Measurements from ENCODE around the gene KCMF1.
A peak's percentile ranks its signal among the peaks of the same experiment; 100 is the strongest.
"Not testable (repeated sequence)": the region's sequence is repeated elsewhere in the genome, so short reads cannot be mapped to it uniquely, and the experiment has no call there.

Gene KCMF1

DNA sequence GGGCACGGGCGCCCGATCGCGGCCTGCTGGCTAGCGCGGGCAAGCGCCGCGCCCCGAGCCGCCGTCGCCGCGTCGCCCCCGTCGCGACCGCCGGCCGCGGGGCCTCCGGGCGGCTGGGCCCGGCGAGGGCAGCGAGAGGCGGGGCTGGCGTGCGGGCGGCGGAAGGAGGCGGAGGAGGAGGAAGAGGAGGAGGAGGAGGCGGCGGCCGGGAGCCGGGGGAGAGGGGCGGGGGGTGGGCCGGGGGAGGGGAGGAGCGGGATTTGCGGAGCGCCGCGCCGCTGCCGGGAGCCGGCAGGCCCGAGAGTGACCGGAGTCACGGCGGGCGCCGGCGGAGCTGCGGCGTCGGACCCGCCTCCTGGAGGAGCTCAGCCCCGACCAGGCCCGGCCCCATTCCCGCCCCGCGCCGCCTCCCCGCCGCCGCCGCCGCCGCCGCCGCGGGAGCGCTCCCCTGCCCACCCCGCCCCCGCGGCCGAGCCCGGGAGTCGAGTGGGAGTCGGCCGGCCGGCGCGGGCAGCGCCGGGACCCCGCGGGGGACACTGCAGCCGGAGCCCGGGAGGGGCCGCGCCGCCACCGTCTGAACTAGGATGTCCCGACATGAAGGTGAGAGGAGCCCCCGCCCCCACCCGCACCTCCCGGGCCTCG is at the start of gene KCMF1:
KCMF1 (plus strand) TSS at position 294 of the 642 bp plus-strand sequence; CDS start at position 585, 291 bp downstream.
- DNase-seq (ENCODE audit: low spot score) = no peak

DNA sequence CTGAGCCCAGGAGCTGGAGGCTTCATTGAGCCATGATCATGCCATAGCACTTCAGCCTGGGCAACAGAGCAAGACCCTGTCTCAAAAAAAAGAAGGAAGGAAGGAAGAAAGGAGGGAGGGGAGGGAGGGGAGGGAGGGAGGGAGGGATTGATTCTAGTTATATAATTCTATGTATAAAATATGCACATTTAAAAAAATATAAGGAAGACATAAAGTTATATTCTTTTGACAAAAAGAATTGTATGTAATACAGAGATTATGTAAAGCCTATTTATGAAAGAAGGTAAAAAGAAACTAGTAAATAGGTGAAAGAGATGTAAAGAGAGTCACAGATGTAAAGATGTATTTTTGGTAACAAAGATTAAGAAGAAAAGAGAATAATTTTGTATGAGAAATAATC is 48.0 kb upstream of the KCMF1 start:
- no peak for DNase-seq (ENCODE audit: low spot score)

DNA sequence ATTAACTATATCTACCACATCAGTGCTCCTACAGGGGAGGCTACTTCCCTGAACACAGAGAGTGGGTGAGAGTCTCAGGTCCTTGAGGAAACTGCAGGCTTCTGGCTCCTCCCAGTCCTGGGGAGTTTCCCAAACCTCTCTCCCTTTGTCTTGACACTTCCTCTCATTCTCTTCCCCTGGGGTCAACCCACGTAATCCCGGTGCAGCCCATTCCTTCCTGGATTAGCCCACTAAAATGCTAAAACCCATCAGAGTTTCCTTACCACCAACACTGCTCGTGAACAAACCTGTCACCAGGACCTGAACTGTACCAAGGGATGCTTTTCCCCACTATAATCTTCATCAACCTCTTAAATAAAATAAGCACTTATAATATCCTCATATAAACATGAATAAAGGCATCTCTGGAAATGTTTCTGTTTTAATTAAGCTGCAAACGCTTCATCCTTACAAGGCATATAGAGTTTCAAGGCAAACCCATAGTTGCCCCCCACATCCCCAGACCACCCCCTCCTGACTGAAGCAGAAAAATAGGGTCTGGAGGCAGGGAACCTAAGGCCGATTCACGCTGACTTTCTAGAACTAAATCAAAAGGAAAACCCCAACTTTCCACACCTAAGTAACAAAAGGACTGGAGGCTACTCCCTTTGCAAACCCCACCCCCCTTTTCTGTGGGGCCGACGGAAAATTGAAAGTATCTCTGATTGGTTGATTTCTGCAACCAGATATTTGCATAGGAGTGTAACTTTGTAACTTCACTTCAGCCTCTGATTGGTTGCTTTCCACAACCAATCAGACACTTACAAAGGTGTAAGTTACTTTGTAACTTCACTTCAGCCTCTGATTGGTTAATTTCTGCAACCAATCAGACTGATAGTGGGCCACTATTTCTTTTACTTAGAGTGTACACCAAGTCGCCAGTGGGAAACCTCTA is 46.5 kb upstream of the KCMF1 start:
- no peak for DNase-seq (ENCODE audit: low spot score)

DNA sequence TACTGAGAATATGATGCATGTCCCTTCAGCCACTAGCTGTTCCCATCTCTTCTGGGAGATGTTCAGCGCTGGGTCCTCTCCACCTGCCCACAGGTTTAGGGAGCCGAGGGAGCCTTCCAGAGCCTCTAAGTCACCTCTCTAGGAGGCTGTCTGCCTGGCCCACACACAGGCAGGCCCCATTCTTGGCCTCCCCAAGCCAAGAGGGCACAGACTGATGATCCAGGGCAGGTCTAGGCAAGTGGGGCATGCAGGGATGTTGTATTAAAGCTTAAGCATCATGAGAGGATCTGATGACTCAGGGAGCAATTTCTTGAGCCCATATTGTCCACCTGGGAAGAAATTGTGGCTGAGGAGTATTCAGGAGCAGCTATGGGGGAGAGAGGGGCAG is 45.6 kb upstream of the KCMF1 start:
- DNase-seq (ENCODE audit: low spot score) = no peak

DNA sequence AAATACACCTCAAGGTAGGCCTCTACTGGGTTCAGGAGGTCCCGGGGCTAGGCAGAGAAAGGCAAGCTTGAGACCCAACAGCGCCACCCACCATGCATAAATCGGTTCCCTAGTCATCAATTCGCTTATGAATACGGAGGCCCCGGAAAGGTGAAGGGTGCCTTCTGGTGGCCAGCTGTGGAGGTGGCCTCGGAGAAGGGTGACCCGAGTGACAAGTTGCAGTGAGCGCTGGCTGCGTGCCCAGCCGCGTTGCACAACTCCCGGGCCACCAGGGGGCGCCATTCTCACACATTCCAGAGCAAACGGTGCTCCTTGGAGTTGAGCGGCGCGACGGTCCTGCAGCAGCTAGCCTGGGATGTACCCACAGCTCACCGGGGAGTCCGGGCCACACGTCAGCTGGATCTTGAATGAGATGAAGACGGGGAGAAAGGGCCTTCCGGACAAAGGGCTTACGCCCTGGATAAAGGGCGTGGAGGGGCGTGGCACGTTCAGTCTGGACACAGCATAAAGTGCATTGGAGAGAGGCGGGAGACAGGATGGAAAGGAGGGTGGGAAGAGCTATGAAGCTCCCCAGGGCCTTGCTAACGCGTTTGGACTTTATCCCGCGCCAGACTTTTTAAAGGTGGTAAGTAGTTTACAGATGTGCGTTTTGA is 45.1 kb upstream of the KCMF1 start:
- DNase-seq (ENCODE audit: low spot score) = peak; percentile 56

DNA sequence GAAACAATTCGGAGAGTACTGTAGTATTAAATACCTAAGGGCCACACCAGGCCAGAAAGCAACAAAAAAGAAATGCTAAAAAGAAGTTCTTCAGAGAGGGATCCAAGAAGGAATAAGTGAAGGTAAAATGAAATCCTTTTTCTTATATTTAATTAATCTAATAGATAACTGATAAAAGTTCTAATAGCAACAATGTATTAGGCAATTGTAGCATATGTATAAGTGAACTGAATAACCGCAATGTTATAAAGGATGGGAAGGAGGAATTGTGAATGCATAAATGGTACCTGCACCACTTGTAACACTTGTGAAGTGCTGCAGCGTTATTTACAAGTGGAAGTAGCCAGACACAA is 43.7 kb upstream of the KCMF1 start:
- no peak for DNase-seq (ENCODE audit: low spot score)

DNA sequence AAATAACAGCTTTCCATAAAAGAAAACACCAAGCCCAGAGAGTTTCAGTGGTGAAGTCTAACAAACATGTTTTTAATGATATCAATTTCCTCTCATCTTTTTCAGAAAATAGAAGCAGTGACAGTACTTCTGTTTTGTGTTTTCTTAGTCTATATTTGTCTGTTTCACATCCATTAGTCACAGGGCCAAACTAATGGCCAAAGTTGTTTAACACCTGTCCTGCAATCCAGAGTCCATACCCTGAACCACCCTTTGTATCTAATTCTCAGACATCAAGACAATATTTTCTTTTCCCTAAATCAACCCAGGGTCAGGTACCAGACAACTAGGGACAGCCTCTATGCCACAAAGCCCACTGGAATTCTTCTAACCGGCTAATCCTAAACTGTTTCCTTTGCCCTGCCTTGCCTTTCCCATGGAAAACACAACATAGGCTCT is 39.6 kb upstream of the KCMF1 start:
- DNase-seq (ENCODE audit: low spot score) = no peak

DNA sequence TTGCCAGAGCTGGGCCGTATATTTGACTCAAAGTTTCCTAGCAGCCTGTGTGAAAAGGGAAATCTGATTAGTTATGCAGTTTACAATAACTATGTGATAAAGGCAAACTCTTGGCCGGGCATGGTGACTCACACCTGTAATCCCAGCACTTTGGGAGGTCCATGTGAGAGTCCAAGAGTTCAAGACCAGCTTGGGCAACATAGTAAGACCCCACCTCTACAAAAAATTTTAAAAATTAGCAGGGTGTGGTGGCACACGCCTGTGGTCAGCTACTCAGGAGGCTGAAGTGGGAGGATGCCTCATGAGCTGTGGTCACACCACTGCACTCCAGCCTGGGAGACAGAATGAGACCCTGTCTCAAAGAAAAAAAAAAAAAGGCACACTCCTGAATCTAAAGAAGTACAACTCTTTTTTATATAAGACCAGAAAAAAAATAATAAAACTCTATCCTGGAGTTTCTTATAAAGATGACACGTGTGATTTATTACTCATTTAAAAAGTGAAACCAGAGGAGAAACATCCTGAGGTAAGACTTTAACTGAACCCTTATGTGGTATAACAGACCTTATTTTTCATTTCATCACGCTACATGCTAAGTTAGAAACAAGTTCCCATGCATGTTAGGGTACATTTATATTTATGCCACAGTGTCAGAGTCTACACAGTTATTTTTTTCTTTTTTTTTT is 32.6 kb upstream of the KCMF1 start:
- no peak for DNase-seq (ENCODE audit: low spot score)

DNA sequence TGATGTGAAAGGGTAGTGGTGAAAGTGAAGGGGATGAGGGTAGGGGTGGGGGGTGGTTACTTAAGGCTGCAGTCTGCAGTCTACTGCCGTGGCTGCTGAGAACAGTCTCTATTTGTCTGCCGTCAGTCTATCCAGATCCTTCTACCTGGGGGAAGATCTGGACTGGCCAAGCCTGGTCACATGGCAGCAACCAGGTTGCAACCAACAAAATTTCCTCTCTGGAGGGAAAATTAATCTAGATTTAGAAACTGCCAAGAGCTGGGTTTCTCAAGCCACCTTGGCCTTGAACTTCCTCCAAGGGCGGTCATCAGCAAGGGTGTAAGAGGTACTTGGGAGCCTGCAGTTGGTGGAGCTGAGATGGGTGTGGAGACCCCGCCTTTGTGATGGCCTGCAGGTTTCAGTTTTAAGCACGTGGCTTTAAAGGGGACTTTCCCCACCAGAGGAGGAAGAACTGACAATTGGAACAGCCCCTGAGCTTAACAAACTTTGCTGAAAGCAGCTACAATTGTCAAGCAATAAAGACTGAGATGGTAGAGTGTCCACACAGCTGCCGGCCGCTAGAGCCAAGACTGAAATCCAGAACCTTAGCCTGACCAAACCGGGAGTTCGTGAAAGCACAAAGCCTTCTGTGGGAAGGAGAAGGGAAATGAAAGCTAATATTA is 31.4 kb upstream of the KCMF1 start:
- DNase-seq (ENCODE audit: low spot score) = no peak

DNA sequence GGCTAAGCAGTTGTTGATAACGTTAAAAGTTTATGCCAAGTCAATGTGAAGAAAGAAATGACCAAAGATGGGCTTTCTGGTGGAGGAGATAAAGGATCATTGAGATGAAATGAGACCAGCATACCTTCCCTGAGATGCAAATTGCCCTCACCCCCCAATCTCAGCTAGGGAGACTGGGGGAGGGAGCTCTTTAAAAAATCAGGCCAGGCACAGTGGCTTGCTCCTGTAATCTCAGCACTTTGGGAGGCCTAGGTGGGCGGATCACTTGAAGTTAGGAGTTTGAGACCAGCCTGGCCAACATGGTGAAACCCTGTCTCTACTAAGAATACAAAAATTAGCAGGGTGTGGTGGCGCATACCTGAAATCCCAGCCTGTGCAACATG is 30.9 kb upstream of the KCMF1 start:
- no peak for DNase-seq (ENCODE audit: low spot score)

DNA sequence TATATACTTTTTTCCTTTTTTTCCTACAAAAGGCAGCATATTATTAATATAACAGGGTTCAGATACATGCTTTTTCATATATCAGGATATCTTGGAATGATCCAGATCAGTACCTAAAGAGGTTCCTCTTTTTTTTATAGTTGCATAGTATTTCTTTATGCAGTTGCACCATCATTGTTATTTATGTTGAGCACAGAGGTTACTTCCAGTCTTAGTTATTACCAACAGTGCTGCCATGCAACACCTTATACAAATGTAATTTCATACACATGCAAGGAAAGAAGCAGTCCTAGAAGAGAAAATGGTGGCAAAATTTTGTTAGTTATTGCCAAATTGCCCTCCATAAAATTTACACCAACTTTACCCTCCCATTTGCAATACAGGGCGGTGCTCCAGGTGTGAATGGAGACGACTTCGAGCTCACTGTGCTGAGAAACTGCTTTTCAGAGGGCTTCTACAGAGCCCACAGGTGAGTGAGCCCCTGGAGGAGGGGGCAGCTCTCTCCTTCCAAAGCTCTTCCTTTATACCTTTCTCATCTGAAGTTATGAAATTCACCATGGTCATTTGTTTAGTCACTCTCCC is 30.0 kb upstream of the KCMF1 start:
- DNase-seq (ENCODE audit: low spot score) = no peak

DNA sequence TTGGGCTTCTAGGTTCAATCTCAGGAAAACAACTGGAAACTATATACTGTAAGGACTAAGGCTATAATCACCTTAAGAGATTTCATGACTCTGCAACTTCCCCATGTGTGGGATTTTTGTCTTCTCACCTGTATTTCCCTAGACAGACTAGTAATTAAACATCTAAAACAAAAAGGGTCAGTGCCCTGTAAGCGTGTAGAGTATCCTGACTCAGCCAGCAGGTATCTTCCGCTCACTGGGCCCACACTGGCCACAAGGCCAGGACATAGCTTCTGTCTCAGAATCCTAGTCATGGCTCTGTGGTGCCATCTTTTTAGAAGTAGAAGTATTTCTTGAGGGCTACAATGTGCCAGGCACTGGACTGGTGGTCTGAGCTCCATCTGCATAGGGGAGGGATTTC is 28.8 kb upstream of the KCMF1 start:
- no peak for DNase-seq (ENCODE audit: low spot score)

DNA sequence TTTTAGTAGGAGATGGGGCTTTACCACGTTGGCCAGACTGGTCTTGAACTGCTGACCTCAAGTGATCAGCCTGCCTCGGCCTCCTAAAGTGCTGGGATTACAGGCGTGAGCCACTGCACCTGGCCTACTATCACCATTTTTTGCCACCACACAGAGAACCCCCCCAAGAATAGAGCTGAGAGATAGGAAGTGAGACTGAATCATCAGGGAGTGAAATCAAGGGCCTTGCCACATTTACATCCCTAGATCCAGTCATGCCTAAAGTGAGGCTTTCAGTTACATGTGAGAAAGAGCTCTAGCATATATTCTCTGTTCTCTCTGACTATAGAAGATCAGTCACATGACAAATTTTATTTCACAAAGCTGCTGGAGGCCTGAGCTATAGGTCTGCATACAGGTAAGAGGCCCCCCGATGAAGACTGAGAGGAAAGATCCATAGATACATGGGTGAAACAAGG is 28.0 kb upstream of the KCMF1 start:
- DNase-seq (ENCODE audit: low spot score) = no peak

DNA sequence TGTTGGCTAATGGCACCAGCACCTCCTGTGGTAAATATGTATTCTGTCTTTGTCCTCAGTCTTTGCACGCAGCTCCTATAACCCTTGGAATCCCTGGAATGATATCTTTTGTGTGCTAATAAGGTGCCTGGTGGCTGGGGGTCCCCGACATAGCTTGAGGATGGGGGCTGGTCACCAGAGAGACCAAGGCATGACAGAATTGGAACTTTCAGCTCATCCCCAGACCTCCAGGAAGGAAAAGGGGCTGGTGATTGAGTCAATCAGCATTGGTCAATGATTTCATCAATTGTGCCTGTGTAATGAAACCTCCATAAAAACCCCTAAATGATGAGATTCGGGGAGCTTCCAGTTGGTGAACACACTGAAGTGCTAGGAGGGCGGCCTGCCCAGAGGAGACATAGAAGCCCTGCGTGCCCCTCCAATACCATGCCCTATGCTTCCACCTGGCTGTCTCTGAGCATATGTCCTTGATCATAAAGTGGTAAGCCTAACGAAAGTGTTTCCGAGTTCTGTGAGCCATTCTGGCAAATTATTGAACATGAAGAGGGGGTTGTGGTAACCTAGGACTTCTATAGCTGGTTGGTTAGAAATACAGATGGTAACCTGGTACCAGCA is 26.6 kb upstream of the KCMF1 start:
- DNase-seq (ENCODE audit: low spot score) = no peak

DNA sequence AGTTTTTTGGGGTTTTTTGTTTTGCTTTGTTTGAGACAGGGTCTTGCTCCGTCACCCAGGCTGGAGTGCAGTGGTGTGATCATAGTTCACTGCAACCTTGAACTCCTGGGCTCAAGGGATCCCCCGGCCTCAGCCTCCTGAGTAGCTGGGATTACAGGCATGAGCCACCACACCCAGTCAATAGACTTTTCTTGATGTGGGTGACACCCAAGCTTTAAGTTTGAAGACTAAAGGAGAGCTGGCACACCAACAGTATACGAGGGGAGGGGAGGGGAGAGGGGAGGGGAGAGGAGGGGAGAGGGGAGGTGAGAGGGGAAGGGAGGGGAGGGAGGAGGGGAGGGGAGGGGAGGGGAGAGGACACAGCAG is 25.1 kb upstream of the KCMF1 start:
- DNase-seq (ENCODE audit: low spot score) = not testable (repeated sequence)

DNA sequence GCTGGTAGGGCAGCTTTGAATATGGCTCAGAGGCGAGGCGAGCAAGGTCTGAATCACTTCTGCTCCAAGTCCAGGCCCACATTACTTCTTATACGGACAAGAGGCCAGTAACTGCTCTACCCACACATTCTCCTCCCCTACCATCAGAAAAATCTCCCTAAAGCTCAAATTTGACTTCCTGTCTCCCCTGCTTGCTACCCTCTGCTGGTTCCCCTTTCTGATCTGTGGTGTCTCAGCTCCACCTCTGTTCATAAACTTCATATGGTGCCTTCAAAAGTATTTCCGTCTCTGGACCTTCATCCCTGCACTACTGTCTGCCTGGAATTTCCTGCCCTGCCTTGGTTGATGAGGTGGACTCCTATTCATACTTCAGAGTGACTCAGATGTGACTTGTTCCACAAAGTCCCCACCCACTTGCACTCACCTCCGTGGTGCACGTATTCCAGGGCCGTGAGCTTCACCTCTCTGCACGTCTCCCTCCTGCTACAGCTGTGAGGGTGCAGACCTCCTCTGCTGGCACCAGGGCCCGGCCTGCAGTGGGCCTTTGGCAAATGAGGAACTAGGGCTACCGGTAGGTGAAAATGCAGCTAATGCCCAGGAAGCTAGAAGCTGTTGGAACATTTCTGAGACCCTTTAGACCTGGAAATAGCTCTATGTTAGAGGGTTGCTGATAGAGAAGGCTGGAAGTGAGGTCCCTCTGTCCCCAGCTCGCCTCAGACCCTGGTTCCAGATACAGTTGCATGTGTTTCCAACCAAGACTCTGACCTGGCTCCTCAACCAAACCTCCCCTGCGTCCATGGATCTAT is 24.6 kb upstream of the KCMF1 start:
- no peak for DNase-seq (ENCODE audit: low spot score)

DNA sequence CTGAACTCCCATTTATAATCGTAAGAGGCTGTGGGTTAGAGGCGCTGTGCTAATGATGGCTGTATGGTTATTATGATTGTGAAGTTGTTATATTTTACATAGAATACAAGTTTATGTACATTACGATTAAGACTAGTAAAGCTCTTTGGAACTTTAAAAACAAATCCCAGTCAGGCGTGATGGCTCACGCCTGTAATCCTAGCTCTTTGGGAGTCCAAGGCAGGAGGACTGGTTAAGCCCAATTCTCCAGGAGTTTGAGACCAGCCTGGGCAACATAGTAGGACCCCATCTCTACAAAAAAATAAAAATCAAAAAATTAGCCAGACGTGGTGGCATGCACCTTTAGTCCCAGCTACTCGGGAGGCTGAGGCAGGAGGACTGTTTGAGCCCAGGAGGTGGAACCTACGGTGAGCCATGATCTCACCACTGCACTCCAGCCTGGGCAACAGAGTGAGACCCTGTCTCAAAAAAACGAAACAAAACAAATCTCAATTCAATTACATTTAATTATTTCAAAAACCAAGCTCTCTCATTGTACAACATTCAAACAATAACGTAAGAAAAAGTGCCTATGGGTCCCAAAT is 23.9 kb upstream of the KCMF1 start:
- no peak for DNase-seq (ENCODE audit: low spot score)

DNA sequence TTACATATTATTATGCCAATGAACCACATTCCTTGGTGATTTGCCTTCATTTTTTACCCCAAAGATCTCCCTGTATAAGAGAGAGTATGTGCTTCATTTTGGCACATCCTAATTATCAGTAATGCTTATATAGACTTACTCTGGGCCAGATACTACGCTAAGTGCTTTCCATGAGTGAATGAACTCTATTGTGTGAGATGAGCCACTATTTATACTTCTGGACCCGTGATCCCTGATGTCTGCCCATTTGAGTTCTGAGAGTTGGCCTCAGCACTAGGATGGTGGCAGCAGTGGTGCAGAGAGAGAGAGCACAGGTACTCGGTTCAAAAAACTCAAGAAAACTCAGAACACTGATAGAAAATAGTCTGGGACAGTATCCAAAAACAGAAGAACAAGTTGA is 17.4 kb upstream of the KCMF1 start:
- peak; percentile 86 for DNase-seq (ENCODE audit: low spot score)

DNA sequence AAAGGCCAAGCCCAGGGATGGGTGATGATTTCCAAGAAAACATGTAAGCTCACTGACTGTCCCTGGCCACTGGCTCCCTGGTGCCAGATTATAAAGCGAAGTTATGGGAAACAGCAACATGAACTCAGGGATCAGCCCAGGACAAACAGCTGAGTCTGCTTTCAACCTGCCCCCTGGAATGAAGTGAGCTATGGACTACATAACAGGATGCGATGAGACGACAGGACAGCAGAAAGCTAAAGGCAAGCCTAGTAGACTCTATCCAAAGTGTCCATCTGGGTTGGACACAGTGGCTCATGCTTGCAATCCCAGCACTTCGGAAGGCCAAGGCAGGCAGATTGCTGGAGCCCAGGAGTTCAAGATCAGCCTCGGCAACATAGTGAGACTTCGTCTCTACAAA is 16.6 kb upstream of the KCMF1 start:
- DNase-seq (ENCODE audit: low spot score) = no peak

Data from COLO829 (cell line).